Gastroesophageal sphincter (tissue), 4 donors: ENCODE measurements around the gene IKBKE. TPM values are rescaled to one million over a fixed set of nuclear protein-coding genes. Genes with fewer than 3 reads are reported as not detected.

Experiments
- ATAC-seq: fragments of 150-250 bp; one replicate; pipeline ENCODE4 v1.9.1; 2016; ENCODE audit warnings: mild to moderate bottlenecking, moderate library complexity
- H3K27ac ChIP-seq, 4 donors: fragments of 200-600 bp; sonication (generic) in 3 of 4; 1 replicate in 3 of 4; 2 replicates in 1 of 4; pipeline ENCODE4 v1.5.1; 2016 to 2019
- H3K27me3 ChIP-seq: fragments of 200-600 bp; sonication (generic); one replicate; pipeline ENCODE4 v1.5.1; 2019
- H3K36me3 ChIP-seq, 2 donors: fragments of 200-600 bp; sonication (generic); one replicate each; pipeline ENCODE4 v1.5.1; 2019; ENCODE audit warnings: control low read depth in 1 of 2
- H3K4me1 ChIP-seq, 3 donors: fragments of 200-600 bp; sonication (generic); 1 replicate in 2 of 3; 2 replicates in 1 of 3; pipeline ENCODE4 v1.5.1; 2016 to 2019; ENCODE audit warnings: control low read depth in 2 of 3
- H3K4me3 ChIP-seq, 2 donors: fragments of 200-600 bp; sonication (generic); one replicate each; pipeline ENCODE4 v1.5.1; 2019; ENCODE audit warnings: mild to moderate bottlenecking in 1 of 2, moderate library complexity in 1 of 2
- H3K9me3 ChIP-seq, 3 donors: fragments of 200-600 bp; sonication (generic); one replicate each; pipeline ENCODE4 v1.5.1; 2017 to 2019; ENCODE audit warnings: control low read depth in 2 of 3
- EP300 ChIP-seq: sonication (generic); formaldehyde crosslinking; IDR thresholded peaks from one replicate; pipeline ENCODE4 v1.6.1; 2017; ENCODE audit warnings: antibody characterized with exemption, mild to moderate bottlenecking
- POLR2A ChIP-seq, 2 donors: fragments of 450-650 bp; IDR thresholded peaks; one replicate each; pipeline ENCODE4 v1.6.1; 2017; ENCODE audit warnings: antibody characterized with exemption in 2 of 2, mild to moderate bottlenecking in 2 of 2, moderate library complexity in 1 of 2
- POLR2AphosphoS5 ChIP-seq: sonication (generic); formaldehyde crosslinking; IDR thresholded peaks from one replicate; pipeline ENCODE4 v1.6.1; 2017; ENCODE audit warnings: antibody characterized with exemption
- WGBS, 2 donors: methylation state at CpG; one replicate each; pipeline ENCODE4 v1.1.5; 2018; ENCODE audit warnings: low coverage in 1 of 2; 5-methylcytosine and 5-hydroxymethylcytosine counted together
- total RNA-seq, 4 donors: library from RNA; depleted of rRNA; stranded (reverse); fragments of >200 nt; gene quantifications; one replicate each; pipeline ENCODE4 v1.1.0, GENCODE V29; 2016
- TF ChIP-seq, protein P1 (sequence below), 4 experiments: fragments of 200-600 bp in 2 of 4; fragments of 450-650 bp in 2 of 4; sonication (generic) in 1 of 4; IDR thresholded peaks; one replicate each; pipeline ENCODE4 v1.5.1; 2017 to 2019; ENCODE audit warnings: antibody characterized with exemption in 4 of 4, mild to moderate bottlenecking in 2 of 4, moderate library complexity in 2 of 4

Gene IKBKE
- total RNA-seq, 4 donors from 2014 or later, result 2.2 to 3.9 (median 2.7) TPM

DNA sequence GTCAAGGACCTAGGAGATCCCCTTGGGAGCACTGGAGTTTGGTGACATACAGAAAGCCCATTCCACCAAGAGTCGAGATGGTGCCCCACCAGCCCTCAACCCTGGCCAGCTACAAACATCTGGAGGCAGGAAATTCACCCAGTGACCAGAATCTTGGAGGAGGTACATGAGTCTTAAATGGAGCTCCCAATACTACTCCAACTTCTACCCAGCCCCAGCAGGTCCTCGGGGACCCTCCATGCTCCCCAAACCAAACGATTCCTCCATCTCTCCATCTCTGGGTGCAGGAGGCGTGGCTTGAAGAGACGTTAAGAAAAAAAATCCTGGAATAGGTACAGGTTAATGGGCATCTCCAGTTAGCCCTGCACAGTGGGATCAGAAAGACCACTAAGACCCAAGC lies 31.6 kb downstream of the IKBKE start:
- H3K27ac ChIP-seq, result peak overlapping the region in 3 of 4 donors; percentile 36 to 51 (median 37)
- H3K36me3 ChIP-seq, result no peaks in the 10 kb centered on the region
- no peak for ATAC-seq
- TF ChIP-seq, protein P1, sequence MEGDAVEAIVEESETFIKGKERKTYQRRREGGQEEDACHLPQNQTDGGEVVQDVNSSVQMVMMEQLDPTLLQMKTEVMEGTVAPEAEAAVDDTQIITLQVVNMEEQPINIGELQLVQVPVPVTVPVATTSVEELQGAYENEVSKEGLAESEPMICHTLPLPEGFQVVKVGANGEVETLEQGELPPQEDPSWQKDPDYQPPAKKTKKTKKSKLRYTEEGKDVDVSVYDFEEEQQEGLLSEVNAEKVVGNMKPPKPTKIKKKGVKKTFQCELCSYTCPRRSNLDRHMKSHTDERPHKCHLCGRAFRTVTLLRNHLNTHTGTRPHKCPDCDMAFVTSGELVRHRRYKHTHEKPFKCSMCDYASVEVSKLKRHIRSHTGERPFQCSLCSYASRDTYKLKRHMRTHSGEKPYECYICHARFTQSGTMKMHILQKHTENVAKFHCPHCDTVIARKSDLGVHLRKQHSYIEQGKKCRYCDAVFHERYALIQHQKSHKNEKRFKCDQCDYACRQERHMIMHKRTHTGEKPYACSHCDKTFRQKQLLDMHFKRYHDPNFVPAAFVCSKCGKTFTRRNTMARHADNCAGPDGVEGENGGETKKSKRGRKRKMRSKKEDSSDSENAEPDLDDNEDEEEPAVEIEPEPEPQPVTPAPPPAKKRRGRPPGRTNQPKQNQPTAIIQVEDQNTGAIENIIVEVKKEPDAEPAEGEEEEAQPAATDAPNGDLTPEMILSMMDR (IDR thresholded peaks at IDR 0.05), result no peak
- peaks cover 20% of the 10 kb centered on the region for H3K27me3 ChIP-seq
- H3K9me3 ChIP-seq, result no peaks in the 10 kb centered on the region
- 80 to 100% methylated on average over 1 of the region's 5 CpGs for WGBS, 2 donors
- H3K4me1 ChIP-seq, result peaks cover 0 to 43% (median 9%) of the 10 kb centered on the region in 3 donors
- H3K4me3 ChIP-seq, result no peak overlapping the region

DNA sequence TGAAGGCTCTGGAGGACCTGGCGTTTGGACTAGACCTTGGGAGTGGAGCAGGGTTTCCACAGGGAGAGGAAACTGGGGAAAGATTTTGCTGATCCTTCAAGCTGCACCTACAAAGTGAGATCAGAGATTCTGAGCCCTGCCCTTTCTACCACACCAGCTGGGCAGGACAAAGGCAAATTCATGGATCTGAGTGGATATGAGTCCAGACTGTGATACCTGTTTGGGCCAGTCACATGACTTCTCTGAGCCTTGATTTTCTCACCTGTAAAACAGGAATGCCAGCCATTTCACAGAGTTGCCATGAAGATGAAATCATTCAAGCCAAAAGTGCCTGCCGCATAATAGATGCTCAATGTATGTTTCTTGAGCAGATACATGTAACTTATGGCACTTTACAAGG lies 32.1 kb downstream of the IKBKE start:
- Histone ChIP-seq H3K27me3 (peaks cover 26% of the 10 kb centered on the region), H3K27ac (no peak overlapping the region), H3K9me3 (no peaks in the 10 kb centered on the region), H3K4me3 (no peak overlapping the region), H3K4me1 (peaks cover 0 to 43% (median 9%) of the 10 kb centered on the region in 3 donors), H3K36me3 (no peaks in the 10 kb centered on the region)
- ATAC-seq, result no peak
- TF ChIP-seq, protein P1 (IDR thresholded peaks at IDR 0.05), result no peak
- TF ChIP-seq EP300 (no peak), POLR2A (IDR thresholded peaks at IDR 0.05) (no peak), POLR2AphosphoS5 (no peak)
- WGBS, 2 donors, result 81% methylated on average over 2 of the region's 2 CpGs; no CpG with 5 or more reads in 1 of the 2 donors

GRCh38 chr1:206502812-206503211 lies 32.5 kb downstream of the IKBKE start:
- peaks cover 0 to 48% (median 9%) of the 10 kb centered on the region in 3 donors for H3K4me1 ChIP-seq
- H3K9me3 ChIP-seq, result no peaks in the 10 kb centered on the region
- no peak overlapping the region for H3K4me3 ChIP-seq
- TF ChIP-seq EP300 (no peak), POLR2A (IDR thresholded peaks at IDR 0.05) (no peak), POLR2AphosphoS5 (no peak)
- TF ChIP-seq, protein P1 (IDR thresholded peaks at IDR 0.05), result no peak
- no peak overlapping the region for H3K27ac ChIP-seq
- peaks cover 30% of the 10 kb centered on the region for H3K27me3 ChIP-seq
- no peaks in the 10 kb centered on the region for H3K36me3 ChIP-seq
- WGBS, 2 donors, result 89 to 100% methylated on average over 1 of the region's 1 CpG
- no peak for ATAC-seq

DNA sequence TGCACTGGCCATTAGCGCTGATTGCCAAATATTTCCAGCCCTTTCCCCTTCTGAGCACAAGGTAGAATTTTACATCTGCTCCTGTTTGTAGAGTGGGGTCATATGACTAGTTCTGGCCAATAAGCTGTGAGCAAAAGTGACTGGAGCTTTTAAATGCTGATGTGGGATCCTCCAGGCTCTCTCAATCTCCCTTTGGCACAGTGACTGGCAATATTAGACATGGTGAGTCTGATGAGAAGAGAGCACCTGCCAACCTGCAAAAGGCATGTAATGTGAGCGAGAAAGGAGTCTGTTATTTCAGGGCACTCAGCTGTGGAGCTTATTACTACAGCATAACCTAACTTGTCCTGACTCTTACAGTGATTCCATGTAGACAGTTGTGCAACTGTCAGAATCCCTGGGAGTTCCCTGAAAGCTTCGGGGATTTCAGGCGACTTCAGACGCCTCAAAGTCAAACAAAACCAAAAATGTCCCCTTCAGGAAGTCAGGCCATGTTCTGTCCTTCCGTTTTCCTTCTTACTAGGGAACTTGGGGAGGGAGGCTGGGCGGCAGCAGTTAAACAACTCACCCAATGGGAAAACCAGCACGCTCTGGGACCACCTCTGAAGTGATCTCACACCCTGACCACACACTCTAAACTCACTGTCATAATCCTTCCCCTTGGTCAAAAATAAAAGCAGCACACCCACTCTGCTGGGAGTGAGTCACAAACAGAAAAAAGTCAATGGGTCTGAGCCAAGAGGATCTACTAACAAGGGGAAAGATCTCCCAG lies 33.5 kb downstream of the IKBKE start:
- Histone ChIP-seq H3K27me3 (peaks cover 37% of the 10 kb centered on the region), H3K4me1 (peaks cover 0 to 56% (median 9%) of the 10 kb centered on the region in 3 donors), H3K9me3 (no peaks in the 10 kb centered on the region), H3K4me3 (no peak overlapping the region), H3K27ac (peak overlapping the region in 1 of 4 donors; percentile 24), H3K36me3 (no peaks in the 10 kb centered on the region)
- TF ChIP-seq, protein P1 (IDR thresholded peaks at IDR 0.05), result no peak
- peak; percentile 62 for TF ChIP-seq POLR2AphosphoS5
- 35 to 84% methylated on average over 2 to 8 of the region's 8 CpGs for WGBS, 2 donors
- peak; percentile 61 for ATAC-seq

DNA sequence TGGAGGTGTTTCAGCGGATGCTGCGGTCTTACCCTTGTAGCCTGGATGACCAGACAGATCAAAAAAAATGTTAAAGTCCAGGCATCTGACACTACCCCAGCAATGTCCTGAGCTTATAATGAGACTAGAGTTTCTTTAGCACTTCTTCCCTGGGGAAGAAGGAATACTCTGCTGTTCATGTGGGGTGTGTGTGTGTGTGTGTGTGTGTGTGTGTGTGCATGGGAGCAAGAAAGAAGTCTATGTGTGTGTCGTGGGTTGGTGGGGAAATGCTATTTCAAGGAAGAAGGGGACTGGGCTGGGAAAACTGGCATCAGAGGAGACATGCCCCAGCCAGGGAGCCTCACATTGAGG lies 34.1 kb downstream of the IKBKE start:
- Histone ChIP-seq H3K36me3 (no peaks in the 10 kb centered on the region), H3K4me3 (no peak overlapping the region), H3K4me1 (peaks cover 0 to 62% (median 9%) of the 10 kb centered on the region in 3 donors), H3K27ac (no peak overlapping the region), H3K9me3 (no peaks in the 10 kb centered on the region), H3K27me3 (peaks cover 42% of the 10 kb centered on the region)
- WGBS, 2 donors, result 19 to 29% methylated on average over 1 to 3 of the region's 3 CpGs
- ATAC-seq, result no peak
- TF ChIP-seq EP300, result no peak
- TF ChIP-seq, protein P1 (IDR thresholded peaks at IDR 0.05), result no peak
- no peak for TF ChIP-seq POLR2AphosphoS5
- TF ChIP-seq POLR2A (IDR thresholded peaks at IDR 0.05), result no peak
